Adipose tissue (tissue), 3 donors: ENCODE results near the gene SMAD1. TPM values are rescaled to one million over a fixed set of nuclear protein-coding genes. Genes with fewer than 3 reads are reported as not detected.
"Not testable (repeated sequence)": the region's sequence is repeated elsewhere in the genome, so short reads cannot be mapped to it uniquely, and the experiment has no call there.

Experiments
- H3K27ac ChIP-seq: one replicate; pipeline ENCODE4 v1.5.1; 2013; ENCODE audit warnings: low read depth, low read length
- WGBS, 3 donors: extraction: QIAGEN DNeasy Blood & Tissue Kit; methylation state at CpG; one replicate each; pipeline ENCODE4 v1.1.7; 2013; 5-methylcytosine and 5-hydroxymethylcytosine counted together
- polyA plus RNA-seq, 3 donors: library from polyadenylated mRNA; stranded (reverse); fragments of 200-250 nt; gene quantifications; one replicate each; pipeline ENCODE4 v1.2.3, GENCODE V29; 2013
- donor health status: healthy with polysubstance abuse.
- donor health status: Bipolar disorder and iron deficiency.
- donor health status: healthy.

Gene SMAD1
- polyA plus RNA-seq, 3 donors, result 8.0 to 12.9 (median 11.3) TPM

DNA sequence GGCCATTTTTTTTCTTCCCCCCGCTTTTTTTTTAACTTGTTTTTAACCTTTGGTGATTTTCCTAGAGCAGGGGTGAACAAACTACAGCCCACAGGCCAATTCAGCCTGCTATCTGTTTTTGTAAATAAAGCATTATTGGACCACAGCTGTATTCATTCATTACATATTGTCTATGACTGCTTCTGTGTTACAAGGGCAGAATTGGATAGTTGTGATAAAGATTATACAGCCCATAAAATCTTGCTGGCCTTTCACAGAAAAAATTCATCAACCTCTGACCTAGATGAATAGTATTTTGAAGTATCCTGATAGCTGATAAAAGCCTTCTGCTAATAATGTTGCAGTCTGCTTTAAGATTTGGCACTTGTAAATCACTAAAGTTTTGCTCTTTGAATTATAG lies 63.4 kb downstream of the SMAD1 start:
- no peak overlapping the region for H3K27ac ChIP-seq
- WGBS, 3 donors, result 42 to 79% (median 43%) methylated on average over 1 of the region's 1 CpG

DNA sequence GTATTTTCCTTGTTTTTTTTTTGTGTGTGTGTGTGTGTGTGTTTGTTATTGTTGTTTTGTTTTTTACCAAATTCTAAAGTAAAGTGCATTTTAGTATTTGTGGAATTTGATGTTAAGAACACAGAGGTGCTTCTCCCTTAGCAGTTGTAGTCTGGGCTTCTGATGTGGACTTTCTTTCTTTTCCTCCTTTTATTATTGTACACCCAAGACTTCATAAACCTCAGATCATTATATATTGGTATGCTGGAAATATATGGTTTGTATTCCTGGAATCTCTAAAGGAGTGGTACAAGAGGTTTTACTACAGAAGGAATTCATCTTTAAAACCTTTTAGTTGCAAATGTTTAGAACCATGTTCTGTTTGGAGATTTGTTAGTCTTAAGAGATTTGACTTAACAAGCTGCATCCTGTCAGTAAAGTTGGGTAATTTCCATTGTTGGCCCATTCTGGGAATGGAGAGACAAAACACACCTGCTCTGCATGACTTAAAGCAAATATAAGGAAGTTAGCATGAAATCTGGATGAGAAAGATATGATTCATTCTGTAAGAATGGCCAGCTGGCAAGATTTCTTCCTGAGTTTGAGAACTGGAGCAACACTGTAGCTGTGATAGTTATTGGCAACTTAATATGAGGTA lies 64.0 kb downstream of the SMAD1 start:
- H3K27ac ChIP-seq, result no peak overlapping the region

DNA sequence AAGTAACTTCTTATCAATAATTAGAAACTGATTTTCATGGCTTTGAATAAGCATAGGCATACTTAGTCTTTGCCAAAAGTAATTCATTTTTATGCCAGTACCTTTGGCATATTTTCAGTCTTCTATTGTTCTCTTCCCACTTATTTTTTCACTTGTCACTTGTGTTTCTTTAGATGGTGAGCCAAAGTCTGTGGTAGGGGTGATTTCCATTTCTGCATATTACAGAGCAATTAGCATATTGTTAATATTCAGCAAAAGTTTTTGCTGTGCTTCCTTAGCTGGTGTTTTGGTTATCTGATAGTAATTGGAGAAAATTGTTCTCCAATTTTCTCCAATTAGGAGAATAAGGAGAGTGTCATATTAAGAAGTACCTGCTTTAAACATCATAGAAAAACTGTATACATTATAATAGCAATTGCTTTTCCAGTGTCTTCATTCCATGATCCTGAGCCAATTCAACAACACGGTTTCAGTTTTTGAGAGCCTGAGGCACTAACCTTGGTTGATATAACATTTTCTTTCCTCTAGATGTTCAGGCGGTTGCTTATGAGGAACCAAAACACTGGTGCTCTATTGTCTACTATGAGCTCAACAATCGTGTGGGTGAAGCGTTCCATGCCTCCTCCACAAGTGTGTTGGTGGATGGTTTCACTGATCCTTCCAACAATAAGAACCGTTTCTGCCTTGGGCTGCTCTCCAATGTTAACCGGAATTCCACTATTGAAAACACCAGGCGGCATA lies 64.7 kb downstream of the SMAD1 start:
- 61 to 75% (median 66%) methylated on average over 7 of the region's 7 CpGs for WGBS, 3 donors
- no peak overlapping the region for H3K27ac ChIP-seq

DNA sequence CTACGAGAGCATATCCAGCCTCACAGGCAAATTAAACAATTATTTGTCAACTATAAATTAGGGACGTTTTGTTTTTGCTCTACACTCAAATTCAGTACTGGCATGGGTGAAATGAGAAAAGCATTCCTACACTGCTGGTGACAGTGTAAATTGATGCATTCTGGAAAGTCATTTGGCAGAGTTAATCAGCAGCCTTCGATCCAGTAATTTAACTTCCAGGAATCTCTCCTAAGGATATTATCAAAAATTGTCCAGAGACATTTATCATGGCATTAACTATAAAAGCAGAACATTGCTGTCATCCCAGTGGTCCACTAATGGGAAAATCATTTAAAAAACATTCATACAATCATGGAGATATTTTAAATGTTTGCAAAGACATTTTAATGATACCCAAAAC lies 70.0 kb downstream of the SMAD1 start:
- H3K27ac ChIP-seq, result no peak overlapping the region
- WGBS, 3 donors, result 44 to 52% (median 48%) methylated on average over 3 of the region's 3 CpGs

DNA sequence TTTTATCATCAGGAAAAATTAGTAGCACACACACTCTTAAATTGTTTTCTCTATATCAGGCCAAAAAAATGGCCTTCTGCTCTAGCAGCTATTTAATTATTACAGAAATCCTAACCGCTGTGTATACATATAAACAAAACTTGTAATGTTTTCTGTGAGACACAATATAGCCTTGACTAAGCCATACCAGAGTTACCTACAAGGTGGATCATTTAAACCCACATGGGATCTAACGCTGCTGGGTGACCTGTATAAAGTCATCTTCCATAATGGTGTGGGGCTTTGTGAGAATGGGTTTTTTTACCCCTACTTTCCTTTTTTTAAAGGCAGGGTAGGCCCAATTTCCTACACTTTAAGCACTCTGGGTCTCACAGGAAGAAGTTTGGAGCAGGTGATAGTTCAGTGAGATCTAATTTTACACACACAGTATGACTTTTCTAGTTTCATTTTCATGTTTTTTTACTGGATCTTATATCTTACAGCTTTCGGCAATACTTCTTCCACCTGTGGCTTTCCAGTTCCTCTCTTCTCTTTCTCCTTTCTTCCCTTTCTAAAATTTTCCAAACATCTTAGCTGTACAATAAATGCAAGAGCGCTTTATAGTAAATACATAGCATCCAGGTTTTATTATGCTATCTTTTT lies 70.6 kb downstream of the SMAD1 start:
- no peak overlapping the region for H3K27ac ChIP-seq

DNA sequence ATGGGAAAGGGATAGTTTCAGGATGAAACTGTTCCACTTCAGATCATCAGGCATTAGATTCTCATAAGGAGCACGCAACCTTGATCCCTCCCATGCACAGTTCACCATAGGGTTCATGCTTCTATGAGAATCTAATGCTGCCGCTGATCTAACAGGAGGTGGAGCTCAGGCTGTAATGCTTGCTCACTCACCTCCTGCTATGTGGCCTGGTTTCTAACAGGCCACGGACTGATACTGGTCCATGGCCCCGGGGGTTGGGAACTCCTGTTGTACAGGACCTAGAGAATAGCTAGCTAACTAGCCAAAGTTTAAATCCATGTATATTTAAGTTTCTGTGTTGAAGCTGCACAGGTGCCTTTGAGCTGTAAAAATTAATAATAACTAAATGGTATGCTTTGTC lies 71.7 kb downstream of the SMAD1 start:
- H3K27ac ChIP-seq, result no peak overlapping the region
- WGBS, 3 donors, result 95 to 98% (median 97%) methylated on average over 4 of the region's 4 CpGs

More for the DNA sequence above, 70.6 kb downstream of the SMAD1 start:
- 79 to 91% (median 81%) methylated on average over 4 of the region's 4 CpGs for WGBS, 3 donors

DNA sequence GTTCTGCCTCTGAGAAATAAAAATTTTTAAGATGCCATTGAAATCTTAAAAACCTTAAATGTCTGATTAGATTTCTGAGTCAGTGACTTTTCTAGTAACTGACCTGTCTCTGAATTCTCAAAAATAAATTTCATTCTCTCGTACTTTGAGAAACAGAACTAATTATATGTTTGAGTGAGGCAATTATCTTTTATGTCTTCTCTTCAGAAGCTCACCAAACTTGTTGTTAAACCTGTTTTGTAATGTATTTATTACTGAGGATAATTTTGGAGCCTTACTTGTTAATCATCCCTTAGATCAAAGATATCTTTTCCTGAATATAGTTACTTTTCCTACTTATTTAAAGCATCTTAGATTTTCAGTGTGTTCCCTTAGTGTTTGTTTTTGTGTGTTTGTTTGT lies 73.0 kb downstream of the SMAD1 start:
- H3K27ac ChIP-seq, result no peak overlapping the region
- 74 to 91% (median 78%) methylated on average over 1 of the region's 1 CpG for WGBS, 3 donors

DNA sequence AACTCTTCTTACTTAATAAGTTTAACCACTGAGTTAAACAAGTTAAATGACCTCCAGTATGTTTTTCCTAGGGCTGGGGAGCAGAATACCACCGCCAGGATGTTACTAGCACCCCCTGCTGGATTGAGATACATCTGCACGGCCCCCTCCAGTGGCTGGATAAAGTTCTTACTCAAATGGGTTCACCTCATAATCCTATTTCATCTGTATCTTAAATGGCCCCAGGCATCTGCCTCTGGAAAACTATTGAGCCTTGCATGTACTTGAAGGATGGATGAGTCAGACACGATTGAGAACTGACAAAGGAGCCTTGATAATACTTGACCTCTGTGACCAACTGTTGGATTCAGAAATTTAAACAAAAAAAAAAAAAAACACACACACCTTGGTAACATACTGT lies 76.1 kb downstream of the SMAD1 start:
- no peak overlapping the region for H3K27ac ChIP-seq
- WGBS, 3 donors, result 7 to 23% (median 15%) methylated on average over 3 of the region's 3 CpGs

DNA sequence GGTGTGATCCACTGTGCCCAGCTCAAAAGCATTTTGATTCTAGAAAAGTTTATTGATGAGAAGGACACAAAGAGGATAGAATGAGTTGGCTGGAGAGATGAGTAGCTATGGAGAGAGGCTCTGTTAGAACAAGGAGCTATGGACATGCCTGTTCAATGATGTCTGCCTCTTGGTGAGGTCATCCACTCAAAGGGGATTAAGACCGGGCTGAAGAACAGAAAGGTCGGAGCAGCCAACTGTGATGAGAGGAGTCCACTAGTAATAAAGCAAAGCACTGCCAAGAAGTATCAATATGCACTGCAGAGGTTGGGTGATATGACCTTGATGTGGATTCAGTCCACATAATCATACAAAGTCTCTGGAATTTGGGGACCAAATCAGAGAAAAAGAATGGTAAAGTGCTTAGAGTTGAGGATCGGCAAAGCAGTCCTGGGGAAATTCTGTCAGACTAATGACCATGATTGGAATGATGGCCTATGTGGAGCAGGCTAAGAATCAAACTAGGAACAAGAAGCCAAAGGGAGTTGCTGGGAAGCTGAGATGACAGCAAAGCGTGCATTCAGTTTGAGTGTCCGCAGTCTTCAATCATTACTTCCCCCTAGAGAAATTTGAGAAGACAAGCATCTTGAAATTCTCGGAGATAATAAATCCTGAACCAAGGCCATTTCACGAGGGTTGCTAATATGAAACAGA lies 81.8 kb downstream of the SMAD1 start:
- H3K27ac ChIP-seq, result no peak overlapping the region
- 84 to 86% (median 85%) methylated on average over 7 of the region's 7 CpGs for WGBS, 3 donors

DNA sequence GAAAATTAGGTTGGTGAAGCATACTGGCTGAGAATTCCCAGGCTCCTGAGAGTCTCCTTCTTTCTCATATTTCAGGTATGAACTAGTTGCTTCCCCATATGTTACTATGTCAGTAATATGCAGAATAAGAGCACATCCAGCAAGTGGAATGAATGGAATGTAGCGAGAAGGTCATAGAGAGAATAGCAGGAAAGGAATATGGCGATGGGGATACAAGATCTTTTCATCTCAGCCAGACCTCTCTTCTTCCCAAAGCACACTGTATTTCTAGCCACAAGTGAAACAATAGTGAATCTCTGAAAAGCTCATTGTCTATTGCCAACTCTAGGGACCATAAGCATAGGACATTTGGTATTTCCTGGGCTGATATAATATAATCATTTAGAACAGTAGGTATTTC lies 82.9 kb downstream of the SMAD1 start:
- 88 to 97% (median 90%) methylated on average over 2 of the region's 2 CpGs for WGBS, 3 donors
- no peak overlapping the region for H3K27ac ChIP-seq

DNA sequence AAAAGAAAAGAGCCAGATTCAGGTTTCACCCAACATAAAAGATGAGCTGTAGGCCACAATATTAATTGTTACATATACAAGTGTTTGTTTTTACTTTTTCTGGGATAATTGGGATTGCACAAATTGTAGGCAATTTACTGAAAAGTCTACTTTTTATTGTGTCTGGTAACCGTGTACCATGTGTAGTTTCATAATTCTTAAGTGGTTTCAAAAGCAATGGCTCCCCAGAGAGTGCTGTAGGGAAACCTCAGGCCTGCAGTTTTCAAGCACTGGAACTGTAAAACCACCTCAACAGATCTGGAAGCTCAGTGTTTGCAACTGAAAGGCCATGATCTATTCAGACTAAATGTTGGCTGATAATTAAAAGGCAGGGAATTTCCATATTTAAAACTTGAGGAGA lies 83.7 kb downstream of the SMAD1 start:
- WGBS, 3 donors, result 21 to 59% (median 33%) methylated on average over 1 of the region's 1 CpG
- no peak overlapping the region for H3K27ac ChIP-seq

DNA sequence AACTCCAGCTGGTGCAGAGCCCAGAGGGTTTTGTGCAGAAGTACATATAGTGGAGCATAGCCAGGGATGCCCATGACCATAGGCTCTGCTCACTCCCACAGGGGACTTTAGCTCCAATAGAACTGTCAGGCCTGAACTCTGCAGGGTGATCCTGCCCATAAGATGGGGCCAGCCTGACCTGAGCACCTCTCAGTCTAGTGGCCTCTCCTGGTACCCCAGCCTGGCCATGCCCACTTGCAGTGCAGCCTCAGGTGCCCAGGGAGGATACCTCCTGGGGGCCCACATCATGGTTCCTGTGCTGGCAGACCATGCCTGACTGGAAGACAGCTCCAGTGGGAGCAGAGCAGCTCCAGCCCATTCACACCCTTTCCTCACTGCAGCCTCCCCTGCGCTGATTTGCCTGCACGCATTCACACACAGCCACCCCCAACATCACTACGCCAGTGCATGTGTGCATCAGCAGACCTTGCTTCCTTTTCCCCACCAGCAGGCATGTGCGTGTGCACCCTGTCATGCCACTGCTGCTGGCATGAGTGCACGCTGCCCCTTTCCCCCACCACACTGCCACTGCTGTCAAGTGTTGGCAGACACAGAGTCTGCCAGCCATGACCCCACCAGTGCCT lies 84.5 kb downstream of the SMAD1 start:
- WGBS, 3 donors, result 88 to 94% (median 93%) methylated on average over 5 of the region's 5 CpGs
- H3K27ac ChIP-seq, result no peak overlapping the region

DNA sequence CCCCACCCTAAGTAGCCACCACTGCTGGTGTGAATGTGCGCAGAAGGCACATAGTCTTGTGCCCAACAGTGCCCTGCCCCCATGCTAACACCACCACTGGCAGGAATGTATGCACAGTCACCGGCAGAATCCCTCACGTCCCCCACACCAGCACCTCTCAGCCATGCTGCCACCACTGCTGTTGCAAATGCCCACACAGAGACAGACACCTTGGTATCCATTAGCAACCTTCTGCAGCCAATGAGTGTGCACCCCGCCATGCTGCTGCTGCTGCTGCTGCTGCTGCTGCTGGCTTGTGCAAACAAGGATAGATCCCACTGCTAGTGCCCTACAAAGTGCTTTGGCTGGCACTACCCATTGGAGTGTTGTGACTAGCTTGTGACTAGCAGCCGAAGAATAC lies 85.1 kb downstream of the SMAD1 start:
- no peak overlapping the region for H3K27ac ChIP-seq
- 66 to 92% (median 91%) methylated on average over 5 of the region's 5 CpGs for WGBS, 3 donors

DNA sequence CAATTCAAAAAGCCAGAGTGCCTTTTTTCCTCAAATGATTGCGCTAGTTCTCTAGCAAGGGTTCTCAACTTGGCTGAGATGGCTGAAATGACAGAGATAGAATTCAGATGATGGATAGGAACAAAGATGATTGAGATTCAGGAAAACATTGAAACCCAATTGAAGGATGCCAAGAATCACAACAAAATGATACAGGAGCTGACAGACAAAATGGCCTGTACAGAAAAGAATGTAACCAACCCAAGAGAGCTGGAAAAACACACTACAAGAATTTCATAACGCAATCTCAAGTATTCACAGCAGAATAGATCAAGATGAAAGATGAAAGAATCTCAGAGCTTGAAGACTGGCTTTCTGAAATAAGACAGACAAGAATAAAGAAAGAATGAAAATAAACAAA lies 85.9 kb downstream of the SMAD1 start:
- WGBS, 3 donors, result 95% methylated on average over 2 of the region's 2 CpGs
- H3K27ac ChIP-seq, result no peak overlapping the region

DNA sequence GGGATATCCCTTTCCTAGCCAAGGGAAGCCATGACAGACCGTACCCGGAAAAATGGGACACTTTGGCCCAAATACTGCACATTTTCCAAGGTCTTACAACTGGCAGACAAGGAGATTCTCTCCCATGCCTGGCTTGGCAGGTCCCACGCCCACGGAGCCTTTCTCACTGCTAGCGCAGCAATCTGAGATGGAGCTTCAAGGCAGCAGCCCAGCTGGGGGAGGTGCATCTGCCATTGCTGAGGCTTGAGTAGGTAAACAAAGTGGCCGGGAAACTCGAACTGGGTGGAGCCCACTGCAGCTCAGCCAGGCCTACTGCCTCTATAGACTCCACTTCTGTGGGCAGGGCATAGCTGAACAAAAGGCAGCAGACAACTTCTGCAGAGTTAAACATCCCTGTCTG lies 92.9 kb downstream of the SMAD1 start:
- H3K27ac ChIP-seq, result not testable (repeated sequence)
- 74 to 84% (median 82%) methylated on average over 7 of the region's 7 CpGs for WGBS, 3 donors

DNA sequence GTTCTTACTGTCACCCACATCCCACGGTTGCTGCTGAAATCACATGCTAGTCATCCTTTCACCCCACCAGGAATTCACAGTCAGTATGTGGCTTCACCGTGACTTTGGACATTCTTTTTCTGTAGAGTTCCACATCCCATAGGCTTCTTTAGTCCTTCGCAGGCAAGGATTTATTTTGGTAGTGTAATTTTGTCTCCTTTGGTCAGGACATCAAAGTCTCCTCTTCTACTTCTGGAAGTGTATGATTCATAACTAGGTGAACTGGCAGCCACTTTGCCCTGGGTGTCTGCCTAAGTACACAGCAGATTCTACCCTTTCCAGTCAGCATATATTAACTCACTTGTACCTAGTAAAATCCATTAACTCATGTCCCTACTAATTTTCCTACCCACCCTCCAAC lies 99.3 kb downstream of the SMAD1 start:
- H3K27ac ChIP-seq, result no peak overlapping the region
- WGBS, 3 donors, result 81 to 88% (median 84%) methylated on average over 3 of the region's 3 CpGs

DNA sequence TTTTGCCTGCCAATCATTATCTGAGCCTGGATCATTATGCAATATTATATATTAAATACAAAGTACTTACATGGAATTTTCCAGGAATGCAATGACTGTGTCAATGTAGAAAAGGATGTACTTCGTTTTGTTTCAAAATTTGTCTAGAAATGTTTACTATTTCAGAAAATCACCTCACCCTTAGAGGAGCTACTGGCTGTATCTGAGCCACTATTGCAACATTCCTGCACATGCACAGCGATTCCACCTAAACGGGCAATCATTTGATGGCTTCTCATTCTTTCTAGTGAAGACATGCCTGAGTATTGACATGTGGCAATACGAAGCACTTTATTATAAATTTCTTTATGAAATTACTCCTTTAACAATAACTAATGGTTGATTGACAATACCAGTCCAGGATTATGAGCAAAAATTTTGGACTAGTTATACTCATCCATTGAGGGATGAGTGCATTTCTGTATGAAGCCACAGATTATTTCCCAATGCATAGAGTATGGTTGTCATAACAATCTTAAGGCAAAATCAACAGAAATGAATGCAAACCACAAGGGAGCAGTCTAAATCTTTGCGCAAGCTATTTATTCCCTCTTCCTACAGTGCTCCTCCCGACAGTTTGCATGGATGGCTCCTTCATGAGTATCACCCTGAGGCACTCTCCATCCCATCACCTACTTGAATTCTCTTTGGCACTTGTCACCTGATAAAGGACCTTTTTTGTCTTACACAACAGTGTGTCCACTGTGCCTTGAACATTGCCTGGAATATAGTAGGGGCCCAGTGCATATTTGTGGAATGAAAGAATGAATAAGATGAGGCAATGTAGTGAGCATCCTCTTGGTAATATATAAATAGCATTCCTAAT lies 101.8 kb downstream of the SMAD1 start:
- WGBS, 3 donors, result 78 to 85% (median 82%) methylated on average over 6 of the region's 6 CpGs
- no peak overlapping the region for H3K27ac ChIP-seq
